Astrocyte (in vitro differentiated cells and primary cell): ENCODE data around the gene FMC1. TPM values are rescaled to one million over a fixed set of nuclear protein-coding genes. Genes with fewer than 3 reads are reported as not detected.

Source experiments
- DNase-seq: peaks from one replicate; pipeline ENCODE4 v3.0.0-alpha.2; 2010; ENCODE audit warnings: low read depth
- FAIRE-seq: peaks from 2 replicates; lab custom pipeline; 2011; peaks lifted over from hg19 to GRCh38; lab: Jason Lieb, UNC
- H2AFZ ChIP-seq: 2 replicates; pipeline ENCODE4 v1.6.0; 2012; ENCODE audit warnings: low read depth, low read length, inconsistent platforms
- H3K27ac ChIP-seq: 2 replicates; pipeline ENCODE4 v1.5.1; 2011; ENCODE audit warnings: low read depth, low read length, inconsistent platforms
- H3K27me3 ChIP-seq: 2 replicates; pipeline ENCODE4 v1.6.0; 2011; ENCODE audit warnings: low read length, inconsistent platforms; ENCODE audit not compliant: insufficient read depth
- H3K36me3 ChIP-seq: 2 replicates; pipeline ENCODE4 v1.5.1; 2011; ENCODE audit warnings: low read length, inconsistent platforms; ENCODE audit not compliant: insufficient read depth
- H3K4me1 ChIP-seq: 2 replicates; pipeline ENCODE4 v1.5.1; 2011; ENCODE audit warnings: low read length, inconsistent platforms; ENCODE audit not compliant: insufficient read depth
- H3K4me2 ChIP-seq: 2 replicates; pipeline ENCODE4 v1.6.0; 2012; ENCODE audit warnings: low read length, inconsistent platforms
- H3K4me3 ChIP-seq: 2 replicates; pipeline ENCODE4 v1.5.1; 2011; ENCODE audit warnings: low read depth, mild to moderate bottlenecking, low read length, inconsistent platforms; ENCODE audit not compliant: insufficient read depth
- H3K79me2 ChIP-seq: 2 replicates; pipeline ENCODE4 v1.6.0; 2012; ENCODE audit warnings: mild to moderate bottlenecking, low read length, inconsistent platforms; ENCODE audit not compliant: insufficient read depth
- H3K9ac ChIP-seq: 2 replicates; pipeline ENCODE4 v1.6.0; 2012; ENCODE audit warnings: mild to moderate bottlenecking, low read length, inconsistent platforms
- H3K9me3 ChIP-seq: 2 replicates; pipeline ENCODE4 v1.5.1; 2012; ENCODE audit warnings: low read depth, mild to moderate bottlenecking, low read length, inconsistent platforms; ENCODE audit not compliant: insufficient read depth
- H4K20me1 ChIP-seq: 2 replicates; pipeline ENCODE4 v1.6.0; 2012; ENCODE audit warnings: low read length, inconsistent platforms; ENCODE audit not compliant: insufficient read depth
- H3K27ac Mint-ChIP-seq: one replicate; pipeline ENCODE4 v1.8.0; 2021; ENCODE audit warnings: mild to moderate bottlenecking, mixed read lengths; ENCODE audit not compliant: unreplicated experiment
- H3K27me3 Mint-ChIP-seq: one replicate; pipeline ENCODE4 v1.8.0; 2021; ENCODE audit warnings: low read depth, mixed read lengths; ENCODE audit not compliant: unreplicated experiment
- H3K36me3 Mint-ChIP-seq: one replicate; pipeline ENCODE4 v1.8.0; 2021; ENCODE audit warnings: low read depth, mixed read lengths; ENCODE audit not compliant: unreplicated experiment
- H3K4me1 Mint-ChIP-seq: one replicate; pipeline ENCODE4 v1.8.0; 2021; ENCODE audit warnings: low read depth, mixed read lengths; ENCODE audit not compliant: unreplicated experiment
- H3K4me3 Mint-ChIP-seq: one replicate; pipeline ENCODE4 v1.8.0; 2021; ENCODE audit warnings: mild to moderate bottlenecking, moderate library complexity, mixed read lengths; ENCODE audit not compliant: unreplicated experiment
- H3K9me3 Mint-ChIP-seq: one replicate; pipeline ENCODE4 v1.8.0; 2021; ENCODE audit warnings: mild to moderate bottlenecking, mixed read lengths; ENCODE audit not compliant: unreplicated experiment
- CTCF ChIP-seq: IDR thresholded peaks from 2 replicates; pipeline ENCODE4 v1.5.1; 2011; ENCODE audit warnings: low read depth, mild to moderate bottlenecking, inconsistent platforms, low read length, moderate library complexity; ENCODE audit not compliant: insufficient read depth
- EZH2 ChIP-seq: IDR thresholded peaks from 2 replicates; pipeline ENCODE4 v1.6.1; 2012; ENCODE audit warnings: mild to moderate bottlenecking, low read length, inconsistent platforms; ENCODE audit not compliant: insufficient read depth
- total RNA-seq: library from RNA; stranded (reverse); gene quantifications from 2 replicates; pipeline ENCODE4 v1.2.1, GENCODE V29; 2021

FMC1 gene
- total RNA-seq, 1 donor from 2014 or later, result 8.4 TPM

- Histone ChIP-seq H3K9ac (no peak overlapping the region), H3K36me3 (peaks cover 17% of the 10 kb centered on the region), H3K4me2 (no peak overlapping the region), H3K27me3 (no peaks in the 10 kb centered on the region), H3K27ac (no peak overlapping the region), H3K79me2 (peaks cover 100% of the 10 kb centered on the region), H3K4me3 (no peak overlapping the region), H3K4me1 (peaks cover 4% of the 10 kb centered on the region), H4K20me1 (peaks cover 92% of the 10 kb centered on the region), H3K9me3 (no peaks in the 10 kb centered on the region), H2AFZ (no peak overlapping the region)
- Mint-ChIP-seq H3K36me3 (peaks cover 2% of the 10 kb centered on the region), H3K27ac (no peak overlapping the region), H3K4me3 (no peak overlapping the region), H3K9me3 (no peaks in the 10 kb centered on the region), H3K27me3 (no peaks in the 10 kb centered on the region), H3K4me1 (peaks cover 39% of the 10 kb centered on the region)
- TF ChIP-seq EZH2 (no peak), CTCF (no peak)
- FAIRE-seq (no peak), DNase-seq (no peak)
These were observed 25.3 kb downstream of the FMC1 start for GRCh38 chr7:139366400-139366799.

GRCh38 chr7:139367438-139368155, 26.5 kb downstream of the FMC1 start:
- DNase-seq (no peak), FAIRE-seq (no peak)
- no peak overlapping the region for H2AFZ ChIP-seq
- H3K4me3 ChIP-seq, result no peak overlapping the region
- H3K4me1 ChIP-seq, result peaks cover under 1% of the 10 kb centered on the region
- no peaks in the 10 kb centered on the region for H3K27me3 ChIP-seq
- Mint-ChIP-seq H3K36me3 (peaks cover 2% of the 10 kb centered on the region), H3K4me3 (no peak overlapping the region), H3K4me1 (peaks cover 35% of the 10 kb centered on the region), H3K27me3 (no peaks in the 10 kb centered on the region), H3K9me3 (no peaks in the 10 kb centered on the region), H3K27ac (no peak overlapping the region)
- peaks cover 17% of the 10 kb centered on the region for H3K36me3 ChIP-seq
- no peak overlapping the region for H3K9ac ChIP-seq
- H3K4me2 ChIP-seq, result no peak overlapping the region
- peaks cover 100% of the 10 kb centered on the region for H3K79me2 ChIP-seq
- peaks cover 96% of the 10 kb centered on the region for H4K20me1 ChIP-seq
- no peak overlapping the region for H3K27ac ChIP-seq
- H3K9me3 ChIP-seq, result no peaks in the 10 kb centered on the region
- TF ChIP-seq CTCF (no peak), EZH2 (no peak)

GRCh38 chr7:139370301-139370942, 29.3 kb downstream of the FMC1 start:
- Histone ChIP-seq H3K79me2 (peaks cover 100% of the 10 kb centered on the region), H3K4me1 (no peaks in the 10 kb centered on the region), H3K27ac (no peak overlapping the region), H3K9me3 (no peaks in the 10 kb centered on the region), H3K36me3 (peaks cover 16% of the 10 kb centered on the region), H3K4me3 (no peak overlapping the region), H3K4me2 (no peak overlapping the region), H3K9ac (no peak overlapping the region), H2AFZ (no peak overlapping the region), H3K27me3 (no peaks in the 10 kb centered on the region), H4K20me1 (peaks cover 92% of the 10 kb centered on the region)
- peaks cover 29% of the 10 kb centered on the region for H3K4me1 Mint-ChIP-seq
- H3K27ac Mint-ChIP-seq, result no peak overlapping the region
- no peak for TF ChIP-seq EZH2
- TF ChIP-seq CTCF, result no peak
- H3K9me3 Mint-ChIP-seq, result no peaks in the 10 kb centered on the region
- H3K4me3 Mint-ChIP-seq, result no peak overlapping the region
- H3K27me3 Mint-ChIP-seq, result no peaks in the 10 kb centered on the region
- peaks cover 2% of the 10 kb centered on the region for H3K36me3 Mint-ChIP-seq
- no peak for DNase-seq
- no peak for FAIRE-seq
